Measurements from ENCODE around the gene PCDHGA2.
"Not testable (repeated sequence)": the region's sequence is repeated elsewhere in the genome, so short reads cannot be mapped to it uniquely, and the experiment has no call there.

The PCDHGA2 gene

DNA sequence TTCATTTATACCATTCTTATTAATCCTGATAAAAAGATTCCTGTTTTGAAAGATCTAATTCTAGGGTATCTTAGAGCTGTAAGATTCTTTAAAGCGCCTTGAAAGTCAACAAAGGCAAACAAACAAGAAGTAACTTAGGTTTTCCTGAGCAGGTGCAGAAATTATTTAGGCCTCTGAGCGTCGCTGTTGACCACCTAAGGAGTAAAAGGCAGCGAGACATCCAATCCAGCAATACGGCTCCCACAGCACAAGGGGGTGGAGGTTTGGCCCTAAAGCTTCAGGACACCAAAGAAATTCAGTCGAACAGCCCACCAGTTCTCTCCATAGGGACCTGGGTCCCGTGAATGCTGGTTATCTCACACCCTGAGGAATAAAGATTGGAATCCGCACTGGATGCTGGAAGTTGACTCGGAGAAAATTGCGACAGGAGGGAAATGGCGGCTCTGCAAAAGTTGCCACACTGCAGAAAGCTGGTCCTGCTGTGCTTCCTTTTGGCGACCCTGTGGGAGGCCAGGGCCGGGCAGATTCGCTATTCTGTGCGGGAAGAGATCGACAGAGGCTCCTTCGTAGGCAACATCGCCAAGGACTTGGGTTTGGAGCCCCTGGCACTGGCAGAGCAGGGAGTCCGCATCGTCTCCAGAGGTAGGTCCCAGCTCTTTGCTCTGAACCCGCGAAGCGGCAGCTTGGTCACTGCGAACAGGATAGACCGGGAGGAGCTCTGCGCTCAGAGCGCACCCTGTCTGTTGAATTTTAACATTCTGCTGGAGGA, at the start of gene PCDHGA2:
Gene PCDHGA2 (plus strand): TSS at position 223 of the 769 bp plus-strand sequence.
- in situ Hi-C loops (cut with MboI; ENCODE audit: low sequenced_read_pairs) = no loop called here

DNA sequence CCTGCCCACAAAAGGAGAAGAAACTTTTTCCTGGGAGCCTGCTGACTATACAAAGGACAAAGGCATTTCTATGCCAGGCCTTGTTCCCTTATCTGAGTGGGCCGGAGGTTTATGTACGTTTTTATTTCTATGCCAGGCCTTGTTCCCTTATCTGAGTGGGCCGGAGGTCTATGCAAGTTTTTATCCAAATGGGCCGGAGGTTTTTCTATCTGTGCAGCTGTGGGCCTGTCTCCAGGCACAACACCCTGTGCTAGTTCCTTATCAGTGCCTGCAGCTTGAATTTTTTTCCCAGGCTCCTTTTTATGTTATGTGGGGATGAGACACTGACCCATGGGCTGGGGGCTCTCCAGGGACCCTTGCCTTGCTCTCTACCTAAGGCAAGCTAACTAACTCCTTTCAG, 40.2 kb upstream of the PCDHGA2 start:
- in situ Hi-C loops (cut with MboI; ENCODE audit: low sequenced_read_pairs) = no loop called here

DNA sequence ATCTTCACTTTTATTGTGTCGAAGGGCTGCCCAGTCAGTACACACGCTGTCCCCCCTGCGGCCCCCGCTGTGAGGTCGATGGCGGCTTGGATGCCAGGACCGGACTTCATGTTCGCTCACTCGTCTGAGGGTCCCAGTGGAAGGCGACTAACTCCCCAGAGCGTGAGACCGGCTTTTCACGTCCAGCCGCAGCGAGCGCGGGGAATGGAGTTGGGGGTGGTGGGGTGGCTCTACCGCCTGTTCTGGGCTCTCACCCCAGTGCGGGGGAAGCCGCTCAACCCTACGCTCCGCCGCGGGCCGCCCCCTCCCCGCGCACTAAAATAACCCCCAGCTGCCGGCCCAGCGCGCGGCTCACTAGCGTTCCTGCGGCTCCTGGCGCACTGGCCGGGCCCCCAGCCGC, 34.8 kb upstream of the PCDHGA2 start, which contains the start of gene SLC25A2:
Gene SLC25A2 (minus strand): TSS at position 294 of the 400 bp plus-strand sequence. CDS start 184 bp downstream, at position 110.
- in situ Hi-C loops (cut with MboI; ENCODE audit: low sequenced_read_pairs) = no loop called here

DNA sequence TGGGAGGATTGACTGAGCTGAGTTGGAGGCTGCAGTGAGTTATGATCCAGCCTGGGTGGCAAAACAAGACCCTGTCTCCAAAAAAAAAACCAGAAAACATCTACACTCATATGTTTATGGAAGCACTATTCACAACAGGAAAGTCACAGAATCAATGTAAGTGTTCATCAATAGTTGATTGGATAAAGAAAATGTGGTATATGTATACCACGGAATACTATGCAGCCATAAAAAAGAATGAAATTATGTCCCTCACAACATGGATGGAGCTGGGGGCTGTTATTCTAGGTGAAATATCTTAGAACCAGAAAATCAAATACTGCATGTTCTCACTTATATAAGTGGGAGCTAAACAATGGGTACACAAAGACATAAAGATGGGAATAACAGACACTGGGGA, 31.9 kb upstream of the PCDHGA2 start:
- in situ Hi-C loops (cut with MboI; ENCODE audit: low sequenced_read_pairs) = no loop called here

DNA sequence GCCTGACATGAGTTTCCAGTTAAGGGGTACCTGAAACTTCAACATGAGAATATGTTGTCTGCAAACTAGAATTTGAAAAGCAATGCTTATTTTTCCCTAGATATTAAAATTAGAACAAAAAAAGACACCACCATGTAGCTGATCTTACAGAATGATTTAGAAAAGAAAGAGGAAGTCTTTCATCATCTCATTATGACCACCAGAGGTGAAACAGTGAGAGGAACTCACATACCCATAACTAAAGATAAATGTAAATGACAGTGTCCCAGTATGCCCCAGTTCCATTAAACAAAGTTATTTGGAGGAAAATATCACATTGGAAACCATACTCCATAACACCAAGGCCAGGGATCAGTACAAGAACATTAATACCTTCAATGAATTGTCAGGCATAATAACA, 24.8 kb upstream of the PCDHGA2 start:
- in situ Hi-C loops (cut with MboI; ENCODE audit: low sequenced_read_pairs) = no loop called here

DNA sequence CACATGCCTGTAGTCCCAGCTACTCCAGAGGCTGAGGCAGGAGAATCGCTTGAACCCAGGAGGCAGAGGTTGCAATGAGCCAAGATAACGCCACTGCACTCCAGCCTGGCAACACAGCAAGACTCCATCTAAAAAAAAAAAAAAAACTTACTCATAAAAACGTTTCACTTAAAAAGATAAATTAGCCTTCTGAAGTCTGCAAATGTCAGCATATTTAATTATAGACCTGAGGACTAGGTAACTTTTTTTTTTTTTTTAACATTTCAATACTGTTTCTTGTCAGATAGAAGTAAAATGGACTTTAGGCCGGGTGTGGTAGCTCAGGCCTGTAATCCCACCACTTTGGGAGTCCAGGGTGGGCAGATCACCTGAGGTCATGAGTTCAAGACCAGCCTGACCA, 21.6 kb upstream of the PCDHGA2 start:
- in situ Hi-C loops (cut with MboI; ENCODE audit: low sequenced_read_pairs) = not testable (repeated sequence)

DNA sequence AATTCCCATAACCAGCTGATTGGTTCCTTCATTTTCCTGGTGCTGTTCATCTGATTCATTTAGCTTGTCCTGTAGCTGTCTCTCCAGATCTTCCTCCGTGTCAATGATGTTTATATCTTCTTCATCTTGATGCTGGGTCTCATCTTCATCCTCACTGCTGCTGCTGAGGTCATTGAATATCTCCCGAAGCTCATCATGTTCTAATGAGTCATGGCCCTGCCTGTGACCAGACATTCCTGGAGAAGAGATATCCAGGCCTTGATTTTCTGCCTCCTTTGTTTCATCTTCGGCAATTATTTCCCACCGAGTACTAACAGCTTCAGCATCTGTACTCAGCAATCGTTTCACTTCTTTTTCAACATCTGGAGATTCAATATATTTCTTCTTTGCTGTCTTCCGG, 19.4 kb upstream of the PCDHGA2 start:
- in situ Hi-C loops (cut with MboI; ENCODE audit: low sequenced_read_pairs) = no loop called here

DNA sequence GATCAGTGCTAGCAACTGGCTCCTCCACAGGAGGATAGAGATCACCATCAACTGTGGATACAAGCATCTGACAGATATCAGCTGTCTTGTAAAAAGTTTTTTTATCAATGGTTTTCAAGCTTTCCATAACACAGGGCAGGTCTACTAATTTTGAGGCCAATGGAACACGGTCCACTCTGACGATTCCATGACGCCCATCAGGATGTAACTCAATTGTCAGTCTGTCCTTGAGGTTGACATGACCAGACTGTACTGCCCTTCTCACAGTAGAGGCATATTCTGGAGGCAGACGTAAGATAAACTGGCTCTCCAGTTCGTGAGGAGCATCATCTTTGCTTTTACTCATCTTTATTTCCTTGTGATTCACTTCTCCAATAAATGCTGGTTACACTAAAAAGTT, 18.9 kb upstream of the PCDHGA2 start:
- in situ Hi-C loops (cut with MboI; ENCODE audit: low sequenced_read_pairs) = no loop called here

DNA sequence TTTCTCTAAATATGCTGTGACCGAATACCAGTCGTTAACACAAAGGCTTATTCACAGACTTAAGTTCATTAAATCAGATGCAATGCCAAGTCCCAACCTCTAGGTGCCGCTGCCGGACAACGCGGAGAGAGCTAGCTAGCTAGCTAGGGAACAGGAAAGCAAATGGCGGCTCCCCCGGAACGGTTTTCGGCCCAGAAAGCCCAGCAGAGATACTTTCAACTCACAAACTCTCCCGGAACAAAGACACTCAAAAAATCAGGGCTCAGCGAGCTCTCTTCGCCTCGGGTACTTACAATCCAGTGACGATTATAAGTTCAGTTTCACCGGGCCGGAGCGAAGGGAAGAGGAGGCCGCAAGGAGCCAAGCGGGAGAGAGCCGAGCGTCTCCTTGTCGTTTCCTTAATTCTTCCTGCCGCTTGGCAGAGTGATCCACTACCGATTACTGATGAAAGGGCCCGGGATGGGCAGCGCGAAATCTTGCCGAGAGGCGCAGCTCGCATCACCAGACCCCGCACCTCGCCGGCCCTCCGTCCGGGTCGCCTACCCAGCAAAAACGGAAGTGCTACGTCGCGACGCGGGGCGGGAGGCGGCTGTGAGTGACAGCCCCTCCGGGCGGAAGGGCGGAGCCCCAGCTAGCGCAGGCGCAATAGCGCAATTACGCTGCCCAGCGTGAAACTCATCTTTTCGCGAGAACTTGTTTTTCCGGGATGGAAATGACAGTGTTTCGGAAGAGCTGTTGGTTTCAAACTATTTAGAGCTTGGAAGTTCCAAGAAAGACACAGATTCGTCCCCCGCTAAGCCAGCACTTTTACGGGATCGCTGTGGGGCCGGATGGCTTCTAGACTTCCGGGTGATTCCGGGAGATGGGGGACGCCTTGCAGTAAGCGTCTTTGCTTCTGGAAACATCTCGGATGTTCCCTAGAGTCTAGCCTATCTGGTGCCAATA, 18.1 kb upstream of the PCDHGA2 start, which contains the start of gene TAF7:
Gene TAF7 (minus strand): TSS at position 560 of the 945 bp plus-strand sequence. CDS start 740 bp downstream, outside the sequence.
- in situ Hi-C loops (cut with MboI; ENCODE audit: low sequenced_read_pairs) = no loop called here

DNA sequence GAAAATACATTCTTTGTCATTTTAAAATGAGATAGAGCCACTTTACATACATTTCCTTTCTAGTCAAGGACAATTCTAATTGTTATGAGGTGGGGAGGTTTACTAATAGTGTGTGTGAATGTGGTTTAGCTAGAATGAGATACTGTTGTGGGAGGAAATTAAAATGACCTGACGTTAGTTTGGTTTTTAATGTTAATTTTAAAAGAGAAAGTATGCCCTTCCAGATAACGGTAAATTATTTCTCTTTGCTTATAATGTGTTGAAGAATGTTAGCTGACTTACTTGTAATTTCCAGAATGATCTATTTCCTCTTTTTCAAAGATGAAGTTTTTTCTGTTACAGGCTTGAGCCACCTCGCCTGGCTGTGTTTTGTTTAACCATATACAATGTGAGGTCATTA, 16.3 kb upstream of the PCDHGA2 start:
- in situ Hi-C loops (cut with MboI; ENCODE audit: low sequenced_read_pairs) = no loop called here

DNA sequence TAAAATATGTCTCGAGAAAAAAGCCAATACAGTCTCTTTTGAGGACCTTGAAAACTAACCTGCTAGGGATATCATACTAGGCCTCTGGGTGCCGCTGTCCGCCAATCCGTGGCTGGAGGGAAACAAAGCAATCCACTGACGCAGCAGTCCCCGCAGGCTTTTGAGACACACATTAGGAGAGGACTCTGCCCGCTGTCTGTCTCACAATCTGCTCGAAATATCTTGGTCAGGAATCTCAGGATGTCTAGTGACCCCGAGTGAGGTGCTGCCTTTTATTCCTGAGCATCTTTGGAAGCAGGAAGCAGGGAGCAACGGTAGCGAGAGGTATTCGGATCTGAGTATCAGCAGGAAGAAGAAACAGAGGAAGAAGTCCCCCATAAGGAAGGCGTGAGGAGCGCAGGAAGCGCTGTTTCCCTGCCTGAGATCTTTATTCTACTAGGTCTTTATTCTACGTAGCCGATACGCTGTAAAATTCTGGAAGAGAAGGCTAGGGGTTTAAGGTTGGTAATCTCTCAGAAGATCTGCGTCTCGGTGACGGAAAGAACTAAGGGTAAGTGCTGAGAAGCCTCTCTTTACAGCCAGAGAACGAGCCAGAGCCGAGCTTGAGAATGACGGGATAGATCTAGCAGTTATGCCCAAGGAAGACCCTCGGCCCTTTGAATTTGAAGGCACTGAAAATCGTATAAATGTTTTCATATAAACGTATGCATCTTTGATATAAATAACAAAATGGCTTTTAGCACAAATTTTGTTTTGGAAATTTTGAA, 12.3 kb upstream of the PCDHGA2 start:
- in situ Hi-C loops (cut with MboI; ENCODE audit: low sequenced_read_pairs) = no loop called here

DNA sequence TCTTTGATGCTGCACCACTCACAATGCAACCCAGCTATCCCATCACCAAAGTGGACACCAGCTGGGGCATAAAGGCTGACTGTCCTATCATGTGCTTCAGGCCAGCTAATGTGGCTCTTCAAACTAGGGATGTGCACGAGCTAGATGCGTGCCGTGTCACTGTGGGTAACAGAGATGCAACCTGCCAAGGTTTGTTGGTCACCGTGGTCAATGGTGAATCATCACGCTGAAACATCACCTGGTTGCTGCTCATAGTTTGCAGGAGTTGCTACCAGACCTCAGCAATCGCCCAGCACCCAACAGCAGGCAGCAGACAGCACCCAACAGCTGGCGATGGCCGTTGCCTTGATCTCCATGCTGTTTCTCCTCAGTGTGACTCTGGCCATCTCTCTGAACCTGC, 10.3 kb upstream of the PCDHGA2 start:
- in situ Hi-C loops (cut with MboI; ENCODE audit: low sequenced_read_pairs) = no loop called here

DNA sequence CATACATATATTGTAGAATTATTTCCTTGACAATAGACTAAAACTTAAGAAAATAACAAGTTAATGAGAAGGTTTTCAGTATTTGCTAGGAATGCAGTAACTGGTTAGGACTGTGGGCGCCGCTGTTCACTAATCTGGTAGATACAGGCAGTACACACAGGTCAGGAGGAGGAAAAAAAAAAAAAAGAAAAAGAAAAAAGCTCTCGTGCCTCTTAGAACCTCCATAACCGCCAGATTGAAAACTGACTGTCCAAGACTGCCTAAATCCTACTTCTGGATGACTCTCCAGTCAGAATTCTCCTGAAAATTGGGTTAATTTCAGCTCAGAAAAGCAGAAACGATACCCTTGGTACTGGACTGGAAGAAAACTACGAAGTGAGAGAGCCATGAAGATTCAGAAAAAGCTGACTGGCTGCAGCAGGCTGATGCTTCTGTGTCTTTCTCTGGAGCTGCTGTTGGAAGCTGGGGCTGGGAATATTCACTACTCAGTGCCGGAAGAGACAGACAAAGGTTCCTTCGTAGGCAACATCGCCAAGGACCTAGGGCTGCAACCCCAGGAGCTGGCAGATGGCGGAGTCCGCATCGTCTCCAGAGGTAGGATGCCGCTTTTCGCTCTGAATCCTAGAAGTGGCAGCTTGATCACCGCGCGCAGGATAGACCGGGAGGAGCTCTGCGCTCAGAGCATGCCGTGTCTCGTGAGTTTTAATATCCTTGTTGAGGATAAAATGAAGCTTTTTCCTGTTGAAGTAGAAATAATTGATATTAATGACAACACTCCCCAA, 8.1 kb upstream of the PCDHGA2 start, which contains the start of gene PCDHGA1:
Gene PCDHGA1 (plus strand): TSS at position 216 of the 782 bp plus-strand sequence.
- in situ Hi-C loops (cut with MboI; ENCODE audit: low sequenced_read_pairs) = no loop called here

DNA sequence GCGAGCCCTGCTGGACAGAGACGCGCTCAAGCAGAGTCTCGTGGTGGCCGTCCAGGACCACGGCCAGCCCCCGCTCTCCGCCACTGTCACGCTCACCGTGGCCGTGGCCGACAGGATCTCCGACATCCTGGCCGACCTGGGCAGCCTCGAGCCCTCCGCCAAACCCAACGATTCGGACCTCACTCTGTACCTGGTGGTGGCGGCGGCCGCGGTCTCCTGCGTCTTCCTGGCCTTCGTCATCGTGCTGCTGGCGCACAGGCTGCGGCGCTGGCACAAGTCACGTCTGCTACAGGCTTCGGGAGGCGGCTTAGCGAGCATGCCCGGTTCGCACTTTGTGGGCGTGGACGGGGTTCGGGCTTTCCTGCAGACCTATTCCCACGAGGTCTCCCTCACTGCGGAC, 6.0 kb upstream of the PCDHGA2 start:
- in situ Hi-C loops (cut with MboI; ENCODE audit: low sequenced_read_pairs) = not testable (repeated sequence)

DNA sequence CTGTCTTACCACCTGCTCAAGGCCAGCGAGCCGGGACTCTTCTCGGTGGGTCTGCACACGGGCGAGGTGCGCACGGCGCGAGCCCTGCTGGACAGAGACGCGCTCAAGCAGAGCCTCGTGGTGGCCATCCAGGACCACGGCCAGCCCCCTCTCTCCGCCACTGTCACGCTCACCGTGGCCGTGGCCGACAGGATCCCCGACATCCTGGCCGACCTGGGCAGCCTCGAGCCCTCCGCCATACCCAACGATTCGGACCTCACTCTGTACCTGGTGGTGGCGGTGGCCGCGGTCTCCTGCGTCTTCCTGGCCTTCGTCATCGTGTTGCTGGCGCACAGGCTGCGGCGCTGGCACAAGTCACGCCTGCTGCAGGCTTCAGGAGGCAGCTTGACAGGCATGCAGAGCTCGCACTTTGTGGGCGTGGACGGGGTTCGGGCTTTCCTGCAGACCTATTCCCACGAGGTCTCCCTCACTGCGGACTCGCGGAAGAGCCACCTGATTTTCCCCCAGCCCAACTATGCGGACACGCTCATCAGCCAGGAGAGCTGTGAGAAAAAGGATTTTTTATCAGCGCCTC, 2.3 kb downstream of the PCDHGA2 start:
- in situ Hi-C loops (cut with MboI; ENCODE audit: low sequenced_read_pairs) = not testable (repeated sequence)

DNA sequence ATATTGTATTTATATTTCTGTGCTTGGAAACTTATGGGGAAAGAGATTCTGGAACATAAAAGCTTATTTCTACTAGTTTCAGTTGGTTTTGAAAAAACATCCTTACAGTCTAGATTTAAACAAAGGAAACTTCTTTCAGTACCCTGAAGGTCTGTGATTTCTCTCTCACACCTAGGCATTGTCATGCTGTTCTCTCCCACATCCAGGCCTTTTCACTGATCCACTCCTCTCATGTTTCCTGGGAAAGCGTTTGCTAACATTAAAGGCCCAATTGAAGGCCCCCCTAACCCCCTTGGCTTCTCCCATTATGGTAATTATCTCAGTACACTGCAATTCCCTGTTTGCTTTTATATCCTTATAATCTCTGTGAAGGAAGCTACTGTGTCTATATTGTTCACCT, 4.2 kb downstream of the PCDHGA2 start:
- in situ Hi-C loops (cut with MboI; ENCODE audit: low sequenced_read_pairs) = no loop called here

DNA sequence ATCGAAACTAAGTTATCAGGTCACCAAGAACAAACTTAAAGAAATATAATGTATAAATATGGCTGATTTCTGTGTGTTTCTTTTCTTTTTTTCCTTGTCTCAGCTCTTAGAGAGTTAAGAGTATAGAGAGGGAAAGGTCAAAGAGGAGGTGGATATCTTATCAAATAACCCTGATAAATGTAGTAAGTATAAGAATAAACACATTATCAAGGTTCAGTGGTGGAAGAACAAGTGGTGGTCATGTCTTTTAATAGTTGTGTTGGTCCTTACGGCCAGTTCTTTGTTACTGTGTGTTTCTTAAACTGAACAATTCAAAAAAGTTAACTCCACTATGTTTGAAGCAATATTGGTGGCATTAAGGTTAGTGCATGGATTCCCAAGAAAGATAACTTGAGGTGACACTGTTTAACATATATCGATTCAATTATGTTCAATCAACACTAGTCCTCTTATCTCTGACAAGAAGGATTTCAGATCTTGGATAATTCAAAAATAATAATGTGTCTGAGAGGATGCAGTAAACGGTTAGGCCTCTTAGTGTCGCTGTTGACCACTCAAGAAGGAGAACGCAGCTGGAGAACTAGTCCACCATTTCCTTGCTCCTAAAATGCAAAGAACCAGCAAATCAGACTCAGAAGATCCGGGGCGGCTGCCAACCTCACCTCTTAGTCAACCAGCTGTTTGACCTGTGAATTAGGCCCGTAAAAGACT, 4.8 kb downstream of the PCDHGA2 start, which contains the start of gene PCDHGA3:
Gene PCDHGA3 (plus strand): TSS at position 588 of the 711 bp plus-strand sequence. CDS start 205 bp downstream, outside the sequence.
- in situ Hi-C loops (cut with MboI; ENCODE audit: low sequenced_read_pairs) = no loop called here

DNA sequence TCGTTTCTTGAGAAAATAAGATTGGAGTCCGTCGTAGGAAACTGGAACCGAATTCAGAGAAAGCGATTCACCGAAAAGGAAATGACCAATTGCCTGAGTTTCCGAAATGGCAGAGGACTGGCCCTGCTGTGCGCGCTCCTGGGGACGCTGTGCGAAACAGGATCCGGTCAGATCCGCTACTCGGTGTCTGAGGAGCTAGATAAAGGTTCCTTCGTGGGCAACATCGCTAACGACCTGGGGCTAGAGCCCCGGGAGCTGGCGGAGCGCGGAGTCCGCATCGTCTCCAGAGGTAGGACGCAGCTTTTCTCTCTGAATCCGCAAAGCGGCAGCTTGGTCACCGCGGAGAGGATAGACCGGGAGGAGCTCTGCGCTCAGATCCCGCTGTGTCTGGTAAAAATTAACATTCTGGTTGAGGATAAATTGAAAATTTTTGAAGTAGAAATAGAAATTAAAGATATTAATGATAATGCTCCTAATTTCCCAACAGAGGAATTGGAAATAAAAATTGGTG, 5.4 kb downstream of the PCDHGA2 start:
- in situ Hi-C loops (cut with MboI; ENCODE audit: low sequenced_read_pairs) = no loop called here

DNA sequence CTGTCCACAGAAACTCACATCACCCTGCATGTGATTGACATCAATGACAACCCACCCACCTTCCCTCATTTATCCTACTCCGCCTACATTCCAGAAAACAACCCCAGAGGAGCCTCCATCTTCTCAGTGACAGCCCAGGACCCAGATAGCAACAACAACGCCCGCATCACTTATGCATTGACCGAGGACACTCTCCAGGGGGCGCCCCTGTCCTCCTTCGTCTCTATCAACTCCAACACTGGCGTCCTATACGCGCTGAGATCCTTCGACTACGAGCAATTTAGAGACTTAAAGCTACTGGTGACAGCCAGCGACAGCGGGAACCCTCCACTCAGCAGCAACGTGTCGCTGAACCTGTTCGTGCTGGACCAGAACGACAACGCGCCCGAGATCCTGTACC, 6.8 kb downstream of the PCDHGA2 start:
- in situ Hi-C loops (cut with MboI; ENCODE audit: low sequenced_read_pairs) = no loop called here

Measured in HL-60/S4 treated with phorbol 12-myristate 13-acetate at 8.2 ng/mL for 4 days and 3 days (cell line).